Neural cell (in vitro differentiated cells): ENCODE results near the gene RAB11FIP3. TPM values are rescaled to one million over a fixed set of nuclear protein-coding genes. Genes with fewer than 3 reads are reported as not detected.

Experiments
- H2AFZ ChIP-seq: fragments of 200-600, 300-800 bp; sonication (generic), shearing (Covaris generic); 2 replicates; pipeline ENCODE4 v1.6.0; 2014; ENCODE audit warnings: low read depth, mild to moderate bottlenecking, antibody characterized with exemption, low read length, moderate library complexity
- H3F3A ChIP-seq: fragments of 200-600 bp; shearing (Covaris generic); 2 replicates; pipeline ENCODE4 v1.6.1; 2016; ENCODE audit warnings: mild to moderate bottlenecking, moderate library complexity, mixed read lengths, antibody characterized with exemption, low read length; ENCODE audit not compliant: insufficient read depth, poor library complexity, severe bottlenecking
- H3K27ac ChIP-seq: fragments of 200-600, 300-800 bp; sonication (generic), shearing (Covaris generic); 2 replicates; pipeline ENCODE4 v1.5.1; 2014; ENCODE audit warnings: mild to moderate bottlenecking, low read length, moderate library complexity
- H3K27me3 ChIP-seq: fragments of 300-800, 200-600 bp; sonication (generic), shearing (Covaris generic); 2 replicates; pipeline ENCODE4 v1.6.0; 2014; ENCODE audit warnings: mild to moderate bottlenecking, low read depth, low read length, moderate library complexity; ENCODE audit not compliant: insufficient read depth
- H3K36me3 ChIP-seq: fragments of 300-800, 200-600 bp; sonication (generic), shearing (Covaris generic); 2 replicates; pipeline ENCODE4 v1.5.1; 2014; ENCODE audit warnings: mild to moderate bottlenecking, antibody characterized with exemption, low read length, moderate library complexity; ENCODE audit not compliant: insufficient read depth
- H3K4me2 ChIP-seq: fragments of 300-800, 200-600 bp; sonication (generic), shearing (Covaris generic); 2 replicates; pipeline ENCODE4 v1.6.0; 2014; ENCODE audit warnings: mild to moderate bottlenecking, low read length
- H3K4me3 ChIP-seq: fragments of 300-800, 200-600 bp; sonication (generic), shearing (Covaris generic); 2 replicates; pipeline ENCODE4 v1.5.1; 2014; ENCODE audit warnings: mild to moderate bottlenecking, low read length, moderate library complexity
- H3K79me2 ChIP-seq: fragments of 200-600 bp; shearing (Covaris generic); replicated peaks from 2 replicates; pipeline ENCODE4 v1.6.0; 2014; ENCODE audit warnings: mild to moderate bottlenecking, low read length, moderate library complexity; ENCODE audit not compliant: insufficient read depth
- H3K9ac ChIP-seq: fragments of 300-800, 200-600 bp; sonication (generic), shearing (Covaris generic); 2 replicates; pipeline ENCODE4 v1.6.1; 2016; ENCODE audit warnings: mild to moderate bottlenecking, low read length, mixed read lengths
- H3K9me2 ChIP-seq: fragments of 200-600 bp; shearing (Covaris generic); 2 replicates; pipeline ENCODE4 v1.6.1; 2016; ENCODE audit warnings: mild to moderate bottlenecking, low read length, mixed read lengths; ENCODE audit not compliant: insufficient read depth
- H3K9me3 ChIP-seq: fragments of 200-600, 300-800 bp; sonication (generic), shearing (Covaris generic); 2 replicates; pipeline ENCODE4 v1.6.1; 2016; ENCODE audit warnings: mild to moderate bottlenecking, mixed run types, low read length, moderate library complexity, mixed read lengths
- H4K20me1 ChIP-seq: fragments of 200-600 bp; shearing (Covaris generic); 2 replicates; pipeline ENCODE4 v1.6.1; 2016; ENCODE audit warnings: mild to moderate bottlenecking, mixed run types; ENCODE audit not compliant: insufficient read depth
- EP300 ChIP-seq: fragments of 450-650 bp; conservative IDR thresholded peaks from 2 replicates; pipeline ENCODE4 v1.6.1; 2014; ENCODE audit warnings: antibody characterized with exemption, mild to moderate bottlenecking, moderate library complexity; ENCODE audit not compliant: poor library complexity, severe bottlenecking
- EZH2 ChIP-seq: fragments of 200-600, 300-800 bp; shearing (Covaris generic), sonication (generic); IDR thresholded peaks from 2 replicates; pipeline ENCODE4 v1.6.1; 2014; ENCODE audit warnings: antibody characterized with exemption, low read length, borderline replicate concordance, mild to moderate bottlenecking; ENCODE audit not compliant: insufficient read depth, poor library complexity, severe bottlenecking
- MXI1 ChIP-seq: fragments of 450-650 bp; conservative IDR thresholded peaks from 2 replicates; pipeline ENCODE4 v1.6.1; 2014; ENCODE audit warnings: antibody characterized with exemption, mild to moderate bottlenecking; ENCODE audit not compliant: poor library complexity, severe bottlenecking
- POLR2AphosphoS5 ChIP-seq: IDR thresholded peaks from 2 replicates; pipeline ENCODE4 v1.6.1; 2012
- RAD21 ChIP-seq: fragments of 450-650 bp; conservative IDR thresholded peaks from 2 replicates; pipeline ENCODE4 v1.6.1; 2014; ENCODE audit warnings: antibody characterized with exemption, mild to moderate bottlenecking, moderate library complexity
- SMC3 ChIP-seq: fragments of 450-650 bp; conservative IDR thresholded peaks from 2 replicates; pipeline ENCODE4 v1.6.1; 2014; ENCODE audit warnings: antibody characterized with exemption, mild to moderate bottlenecking, moderate library complexity; ENCODE audit not compliant: poor library complexity
- TAF1 ChIP-seq: IDR thresholded peaks from 2 replicates; pipeline ENCODE4 v1.6.1; 2012; ENCODE audit warnings: low read depth
- polyA plus RNA-seq: library from polyadenylated mRNA; depleted of rRNA; stranded (reverse); fragments of >200 nt; gene quantifications from 2 replicates; pipeline ENCODE4 v1.2.3, GENCODE V29; 2014
- TF ChIP-seq, protein P1 (sequence below): IDR thresholded peaks from 2 replicates; pipeline ENCODE4 v1.6.1; 2012; ENCODE audit warnings: borderline replicate concordance
- TF ChIP-seq, protein P2 (sequence below): fragments of 450-650 bp; IDR thresholded peaks from 2 replicates; pipeline ENCODE4 v1.5.1; 2014; ENCODE audit warnings: antibody characterized with exemption, mild to moderate bottlenecking, moderate library complexity; ENCODE audit not compliant: poor library complexity, severe bottlenecking

RAB11FIP3 gene
- polyA plus RNA-seq, 1 donor from 2014 or later, result 55.0 TPM

DNA sequence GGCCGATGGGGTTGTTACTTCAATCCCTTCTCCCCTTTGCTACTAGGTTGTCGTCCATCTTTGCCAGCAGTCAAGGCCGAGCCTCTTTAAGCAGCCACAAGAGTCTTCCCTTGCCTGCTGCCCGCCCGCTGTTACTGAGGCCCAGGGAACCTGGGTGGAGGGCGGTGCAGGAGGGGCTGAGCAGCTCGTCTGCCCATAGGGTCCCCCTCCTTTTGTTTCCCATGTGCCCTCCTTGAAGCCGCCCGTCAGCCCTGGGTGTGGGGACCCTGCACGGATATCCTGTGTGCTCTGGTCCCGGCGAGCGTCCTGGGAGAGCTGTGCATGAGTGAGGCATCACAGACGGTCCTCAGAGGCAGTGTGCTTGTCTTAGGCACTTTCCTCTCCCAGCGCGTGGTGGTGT, 64.2 kb downstream of the RAB11FIP3 start:
- Histone ChIP-seq H3K4me3 (no peak overlapping the region), H3K36me3 (no peaks in the 10 kb centered on the region), H3K4me2 (no peak overlapping the region), H3F3A (no peaks in the 10 kb centered on the region), H3K27me3 (no peaks in the 10 kb centered on the region), H3K27ac (no peak overlapping the region), H3K9me3 (no peaks in the 10 kb centered on the region), H3K79me2 (no peaks in the 10 kb centered on the region), H3K9ac (no peak overlapping the region), H2AFZ (no peak overlapping the region), H4K20me1 (no peaks in the 10 kb centered on the region), H3K9me2 (no peaks in the 10 kb centered on the region)
- TF ChIP-seq, protein P1, sequence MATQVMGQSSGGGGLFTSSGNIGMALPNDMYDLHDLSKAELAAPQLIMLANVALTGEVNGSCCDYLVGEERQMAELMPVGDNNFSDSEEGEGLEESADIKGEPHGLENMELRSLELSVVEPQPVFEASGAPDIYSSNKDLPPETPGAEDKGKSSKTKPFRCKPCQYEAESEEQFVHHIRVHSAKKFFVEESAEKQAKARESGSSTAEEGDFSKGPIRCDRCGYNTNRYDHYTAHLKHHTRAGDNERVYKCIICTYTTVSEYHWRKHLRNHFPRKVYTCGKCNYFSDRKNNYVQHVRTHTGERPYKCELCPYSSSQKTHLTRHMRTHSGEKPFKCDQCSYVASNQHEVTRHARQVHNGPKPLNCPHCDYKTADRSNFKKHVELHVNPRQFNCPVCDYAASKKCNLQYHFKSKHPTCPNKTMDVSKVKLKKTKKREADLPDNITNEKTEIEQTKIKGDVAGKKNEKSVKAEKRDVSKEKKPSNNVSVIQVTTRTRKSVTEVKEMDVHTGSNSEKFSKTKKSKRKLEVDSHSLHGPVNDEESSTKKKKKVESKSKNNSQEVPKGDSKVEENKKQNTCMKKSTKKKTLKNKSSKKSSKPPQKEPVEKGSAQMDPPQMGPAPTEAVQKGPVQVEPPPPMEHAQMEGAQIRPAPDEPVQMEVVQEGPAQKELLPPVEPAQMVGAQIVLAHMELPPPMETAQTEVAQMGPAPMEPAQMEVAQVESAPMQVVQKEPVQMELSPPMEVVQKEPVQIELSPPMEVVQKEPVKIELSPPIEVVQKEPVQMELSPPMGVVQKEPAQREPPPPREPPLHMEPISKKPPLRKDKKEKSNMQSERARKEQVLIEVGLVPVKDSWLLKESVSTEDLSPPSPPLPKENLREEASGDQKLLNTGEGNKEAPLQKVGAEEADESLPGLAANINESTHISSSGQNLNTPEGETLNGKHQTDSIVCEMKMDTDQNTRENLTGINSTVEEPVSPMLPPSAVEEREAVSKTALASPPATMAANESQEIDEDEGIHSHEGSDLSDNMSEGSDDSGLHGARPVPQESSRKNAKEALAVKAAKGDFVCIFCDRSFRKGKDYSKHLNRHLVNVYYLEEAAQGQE, result no peak
- TF ChIP-seq, protein P2, sequence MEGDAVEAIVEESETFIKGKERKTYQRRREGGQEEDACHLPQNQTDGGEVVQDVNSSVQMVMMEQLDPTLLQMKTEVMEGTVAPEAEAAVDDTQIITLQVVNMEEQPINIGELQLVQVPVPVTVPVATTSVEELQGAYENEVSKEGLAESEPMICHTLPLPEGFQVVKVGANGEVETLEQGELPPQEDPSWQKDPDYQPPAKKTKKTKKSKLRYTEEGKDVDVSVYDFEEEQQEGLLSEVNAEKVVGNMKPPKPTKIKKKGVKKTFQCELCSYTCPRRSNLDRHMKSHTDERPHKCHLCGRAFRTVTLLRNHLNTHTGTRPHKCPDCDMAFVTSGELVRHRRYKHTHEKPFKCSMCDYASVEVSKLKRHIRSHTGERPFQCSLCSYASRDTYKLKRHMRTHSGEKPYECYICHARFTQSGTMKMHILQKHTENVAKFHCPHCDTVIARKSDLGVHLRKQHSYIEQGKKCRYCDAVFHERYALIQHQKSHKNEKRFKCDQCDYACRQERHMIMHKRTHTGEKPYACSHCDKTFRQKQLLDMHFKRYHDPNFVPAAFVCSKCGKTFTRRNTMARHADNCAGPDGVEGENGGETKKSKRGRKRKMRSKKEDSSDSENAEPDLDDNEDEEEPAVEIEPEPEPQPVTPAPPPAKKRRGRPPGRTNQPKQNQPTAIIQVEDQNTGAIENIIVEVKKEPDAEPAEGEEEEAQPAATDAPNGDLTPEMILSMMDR, result no peak
- TF ChIP-seq SMC3, result no peak
- TF ChIP-seq RAD21, result no peak
- no peak for TF ChIP-seq TAF1
- no peak for TF ChIP-seq MXI1
- no peak for TF ChIP-seq POLR2AphosphoS5
- no peak for TF ChIP-seq EP300
- TF ChIP-seq EZH2, result no peak

DNA sequence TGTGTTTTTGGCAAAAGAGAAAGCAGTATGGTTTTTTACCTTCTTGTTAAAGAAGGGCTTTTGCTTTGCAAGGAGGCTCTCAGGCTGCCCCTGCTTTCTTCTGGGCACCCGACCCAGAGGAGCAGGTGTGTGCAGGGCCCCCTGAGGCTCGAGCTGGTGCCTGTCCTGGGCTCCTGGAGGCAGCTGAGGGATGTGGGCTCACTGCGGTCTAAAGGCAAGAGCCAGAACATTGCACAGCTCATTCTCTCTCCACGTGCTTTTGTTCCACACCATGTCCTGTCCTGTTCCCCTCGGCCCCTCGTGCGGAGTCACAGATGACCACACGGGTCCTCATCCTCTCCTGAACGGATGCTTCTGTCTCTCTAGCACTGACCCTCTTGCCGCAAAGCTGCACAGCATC, 65.3 kb downstream of the RAB11FIP3 start:
- Histone ChIP-seq H3K9me3 (no peaks in the 10 kb centered on the region), H2AFZ (no peak overlapping the region), H3K9me2 (no peaks in the 10 kb centered on the region), H3K79me2 (no peaks in the 10 kb centered on the region), H3K9ac (no peak overlapping the region), H4K20me1 (no peaks in the 10 kb centered on the region), H3K4me2 (no peak overlapping the region), H3K27me3 (no peaks in the 10 kb centered on the region), H3K36me3 (no peaks in the 10 kb centered on the region), H3K27ac (no peak overlapping the region), H3K4me3 (no peak overlapping the region), H3F3A (no peaks in the 10 kb centered on the region)
- TF ChIP-seq EP300 (no peak), RAD21 (no peak), TAF1 (no peak), POLR2AphosphoS5 (no peak), MXI1 (no peak), SMC3 (no peak), EZH2 (no peak)
- TF ChIP-seq, protein P1, result no peak
- TF ChIP-seq, protein P2, result no peak
